ENCODE measurements around the gene STK10. TPM values are rescaled to one million over a fixed set of nuclear protein-coding genes. Genes with fewer than 3 reads are reported as not detected.

STK10 gene
- 100 to 1,000 TPM in 1 of 2 experiments, 10 to 100 TPM in 1; 98.2 to 104 TPM for total RNA-seq

DNA sequence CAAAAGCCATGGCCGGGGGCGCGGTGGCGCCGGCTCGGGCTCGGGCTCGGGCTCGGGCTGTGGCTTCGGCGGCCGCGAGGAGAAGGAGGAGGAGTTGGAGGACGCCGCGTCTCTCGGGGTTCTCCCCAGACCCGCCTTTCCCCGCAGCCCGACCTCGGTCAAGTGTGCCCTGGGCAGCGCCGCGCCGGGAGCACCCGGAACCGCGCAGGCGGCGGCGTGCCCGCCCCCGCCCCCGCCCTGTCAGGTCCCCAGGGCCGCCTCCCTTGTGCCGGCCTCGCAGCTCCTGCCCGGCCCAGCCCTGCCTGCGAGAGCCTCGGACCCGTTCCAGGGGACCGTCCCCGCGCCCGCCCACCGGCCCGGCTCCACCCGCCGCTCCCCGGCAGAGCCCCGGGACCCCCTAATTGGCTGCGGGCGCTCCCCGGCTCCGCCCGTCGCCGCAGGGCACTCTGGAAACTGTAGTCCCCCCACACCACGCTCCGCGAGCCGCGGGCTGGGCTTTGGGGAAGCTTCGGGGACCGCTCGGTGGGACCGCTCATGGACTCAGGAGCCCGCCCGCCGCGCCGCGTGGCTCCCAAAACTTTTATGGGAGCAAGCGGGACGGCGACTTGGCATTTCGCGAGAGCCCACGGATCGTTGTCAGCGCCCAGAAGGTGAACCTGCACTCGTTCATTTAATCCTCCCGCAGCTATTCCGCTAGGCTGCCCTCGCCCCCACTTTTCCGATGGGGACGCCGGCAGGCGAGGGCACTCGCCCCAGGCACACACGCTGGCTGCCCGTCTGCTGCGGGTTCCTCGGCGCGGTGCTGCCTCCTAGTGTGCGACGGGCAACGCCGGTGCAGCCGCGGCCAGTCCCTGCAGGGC is at the start of gene STK10:
TSS of gene STK10 (minus strand) at position 192 of the 860 bp plus-strand sequence. CDS start at position 10, 182 bp downstream.
- POLR2A ChIA-PET, result interaction anchor here (0.7 to 6.8 kb wide), 9 partner anchors 13 to 181 kb away, joined by 3 to 166 read pairs (median 4); partner anchors contain the start of gene FBXW11
- peak; percentile 93 for DNase-seq
- Mint-ChIP-seq H3K4me3 (peak within 1 kb of the TSS; percentile 99), H3K36me3 (peaks cover 19% of the 10 kb centered on the region), H3K4me1 (ENCODE audit: low read depth) (peaks cover 25% of the 10 kb centered on the region), H3K9me3 (no peaks in the 10 kb centered on the region), H3K27ac (peak within 1 kb of the TSS; percentile 99), H3K27me3 (no peaks in the 10 kb centered on the region)
- CTCF ChIA-PET, result interaction anchor here (0.6 to 10.9 kb wide), 40 partner anchors 9 to 281 kb away, joined by 3 to 142 read pairs (median 6); partner anchors contain the start of genes FBXW11 and UBTD2
- intact Hi-C loops (cut with micrococcal nuclease), result loop anchor here (1.0 to 10.0 kb wide), 12 partner anchors 9 to 1427 kb away; partner anchors contain the start of genes BOD1, CREBRF, FBXW11 and NPM1

- DNase-seq, result no peak
- ChIA-PET POLR2A (no interaction called here), CTCF (no interaction called here)
- no peaks in the 10 kb centered on the region for H3K9me3 Mint-ChIP-seq
- H3K4me1 Mint-ChIP-seq (ENCODE audit: low read depth), result peaks cover 40% of the 10 kb centered on the region
- no peak overlapping the region for H3K27ac Mint-ChIP-seq
- no peaks in the 10 kb centered on the region for H3K27me3 Mint-ChIP-seq
- no peak overlapping the region for H3K4me3 Mint-ChIP-seq
- H3K36me3 Mint-ChIP-seq, result peaks cover 15% of the 10 kb centered on the region
- intact Hi-C loops (cut with micrococcal nuclease), result loop anchor here (5.0 kb wide), 1 partner anchor 41 kb away; no protein-coding TSS in a partner anchor
Observed at GRCh38 chr5:172235827-172236736, 48.1 kb upstream of the STK10 start.

DNA sequence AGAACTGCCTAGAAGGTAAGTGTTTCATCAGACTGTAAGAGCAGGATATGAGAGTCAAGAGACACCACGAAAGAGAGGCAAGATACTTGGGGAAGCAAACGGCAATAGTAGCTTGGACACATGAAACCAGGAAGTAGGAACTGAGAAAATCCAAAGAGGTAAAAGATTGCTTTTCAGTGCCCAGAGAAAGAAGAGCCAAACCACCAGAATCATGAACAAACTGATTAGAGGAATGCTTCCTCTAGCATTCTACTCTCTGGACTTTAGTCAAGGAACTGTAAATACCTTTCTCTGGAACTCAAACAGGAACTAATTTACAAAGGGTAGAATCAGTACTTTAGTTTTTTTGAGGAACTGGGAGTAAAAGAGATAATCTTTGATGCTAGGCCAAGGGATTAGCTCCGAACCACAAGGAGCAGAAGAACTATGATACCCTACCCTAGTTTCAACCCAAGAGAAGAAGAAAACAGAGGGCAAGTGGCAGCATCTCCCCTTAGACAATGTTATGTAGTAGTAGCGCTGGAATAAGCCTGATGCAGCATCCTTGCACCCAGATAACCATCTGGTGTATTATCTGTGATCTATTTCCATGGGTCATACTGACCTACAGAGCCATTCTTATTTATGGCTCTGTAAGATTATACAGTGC is 47.2 kb upstream of the STK10 start:
- H3K27ac Mint-ChIP-seq, result no peak overlapping the region

GRCh38 chr5:172234031-172234430 is 46.0 kb upstream of the STK10 start:
- CTCF ChIA-PET, result interaction anchor here (0.7 kb wide), 1 partner anchor 131 kb away, joined by 3 read pairs; no protein-coding TSS in a partner anchor
- POLR2A ChIA-PET, result no interaction called here
- intact Hi-C loops (cut with micrococcal nuclease), result loop anchor here (1.0 kb wide), 1 partner anchor 10 kb away; no protein-coding TSS in a partner anchor

More for the DNA sequence above, 47.2 kb upstream of the STK10 start:
- Mint-ChIP-seq H3K36me3 (peaks cover 15% of the 10 kb centered on the region), H3K4me3 (no peak overlapping the region), H3K27me3 (no peaks in the 10 kb centered on the region), H3K4me1 (ENCODE audit: low read depth) (peaks cover 44% of the 10 kb centered on the region), H3K9me3 (no peaks in the 10 kb centered on the region)
- POLR2A ChIA-PET, result no interaction called here
- CTCF ChIA-PET, result no interaction called here
- no peak for DNase-seq
- intact Hi-C loops (cut with micrococcal nuclease), result loop anchor here (5.0 kb wide), 1 partner anchor 42 kb away; no protein-coding TSS in a partner anchor

DNA sequence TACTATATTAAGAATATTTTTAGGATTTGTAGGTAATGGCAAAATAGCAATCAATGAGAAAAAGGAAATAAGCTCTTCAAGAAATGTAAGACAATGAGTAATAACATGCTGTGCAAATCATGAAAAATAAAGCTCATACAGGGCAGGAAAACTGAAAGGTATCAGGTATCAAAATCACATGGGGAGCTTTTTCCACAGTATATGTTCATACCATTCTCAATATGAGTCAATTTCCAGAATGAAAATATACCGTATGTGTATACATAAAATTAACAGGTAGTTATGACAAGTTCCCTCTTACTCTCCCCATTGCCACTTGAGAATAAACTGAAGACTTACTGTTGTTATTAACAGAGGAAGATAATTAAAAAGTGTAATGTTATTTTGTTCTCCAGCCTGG is 41.9 kb upstream of the STK10 start:
- H3K36me3 Mint-ChIP-seq, result peaks cover 20% of the 10 kb centered on the region
- no peak overlapping the region for H3K4me3 Mint-ChIP-seq
- H3K27ac Mint-ChIP-seq, result no peak overlapping the region
- DNase-seq, result no peak
- POLR2A ChIA-PET, result interaction anchor here (0.9 to 1.9 kb wide), 4 partner anchors 46 to 268 kb away, joined by 3 to 7 read pairs (median 4); no protein-coding TSS in a partner anchor
- peaks cover 4% of the 10 kb centered on the region for H3K27me3 Mint-ChIP-seq
- no peaks in the 10 kb centered on the region for H3K9me3 Mint-ChIP-seq
- CTCF ChIA-PET, result interaction anchor here (0.6 to 1.0 kb wide), 3 partner anchors 43 to 55 kb away, joined by 3 read pairs; no protein-coding TSS in a partner anchor
- intact Hi-C loops (cut with micrococcal nuclease), result loop anchor here (1.0 kb wide), 1 partner anchor 323 kb away; no protein-coding TSS in a partner anchor
- H3K4me1 Mint-ChIP-seq (ENCODE audit: low read depth), result peaks cover 30% of the 10 kb centered on the region

More at GRCh38 chr5:172234031-172234430, 46.0 kb upstream of the STK10 start:
- no peak for DNase-seq
- H3K9me3 Mint-ChIP-seq, result no peaks in the 10 kb centered on the region
- H3K4me1 Mint-ChIP-seq (ENCODE audit: low read depth), result peaks cover 49% of the 10 kb centered on the region
- H3K4me3 Mint-ChIP-seq, result no peak overlapping the region
- H3K27me3 Mint-ChIP-seq, result no peaks in the 10 kb centered on the region
- peaks cover 15% of the 10 kb centered on the region for H3K36me3 Mint-ChIP-seq
- H3K27ac Mint-ChIP-seq, result no peak overlapping the region

GRCh38 chr5:172224996-172225395 is 37.0 kb upstream of the STK10 start:
- no peak overlapping the region for H3K4me3 Mint-ChIP-seq
- H3K27ac Mint-ChIP-seq, result no peak overlapping the region
- H3K4me1 Mint-ChIP-seq (ENCODE audit: low read depth), result peaks cover 37% of the 10 kb centered on the region
- H3K9me3 Mint-ChIP-seq, result no peaks in the 10 kb centered on the region
- H3K27me3 Mint-ChIP-seq, result peaks cover 4% of the 10 kb centered on the region
- CTCF ChIA-PET, result interaction anchor here (1.0 to 3.1 kb wide), 2 partner anchors 11 to 37 kb away, joined by 3 to 12 read pairs; partner anchors contain the start of gene STK10
- DNase-seq, result no peak
- H3K36me3 Mint-ChIP-seq, result peaks cover 22% of the 10 kb centered on the region
- intact Hi-C loops (cut with micrococcal nuclease), result loop anchor here (1.0 to 2.0 kb wide), 9 partner anchors 9 to 319 kb away; partner anchors contain the start of gene UBTD2
- POLR2A ChIA-PET, result interaction anchor here (0.7 to 1.9 kb wide), 3 partner anchors 37 to 59 kb away, joined by 3 to 11 read pairs (median 4); partner anchors contain the start of genes STK10 and UBTD2

- Mint-ChIP-seq H3K27ac (peak overlapping the region; percentile 70), H3K36me3 (peaks cover 29% of the 10 kb centered on the region), H3K4me1 (ENCODE audit: low read depth) (peaks cover 33% of the 10 kb centered on the region), H3K4me3 (no peak overlapping the region), H3K9me3 (peaks cover 7% of the 10 kb centered on the region), H3K27me3 (peaks cover 4% of the 10 kb centered on the region)
- DNase-seq, result peak; percentile 84
- intact Hi-C loops (cut with micrococcal nuclease), result loop anchor here (1.0 to 2.0 kb wide), 9 partner anchors 10 to 318 kb away; partner anchors contain the start of gene UBTD2
- POLR2A ChIA-PET, result interaction anchor here (0.6 to 1.9 kb wide), 8 partner anchors 37 to 165 kb away, joined by 3 to 11 read pairs (median 4); partner anchors contain the start of genes STK10 and UBTD2
- CTCF ChIA-PET, result interaction anchor here (0.9 to 3.1 kb wide), 4 partner anchors 10 to 158 kb away, joined by 3 to 12 read pairs (median 3); partner anchors contain the start of gene STK10
Observed at GRCh38 chr5:172223901-172224873, 36.2 kb upstream of the STK10 start.

DNA sequence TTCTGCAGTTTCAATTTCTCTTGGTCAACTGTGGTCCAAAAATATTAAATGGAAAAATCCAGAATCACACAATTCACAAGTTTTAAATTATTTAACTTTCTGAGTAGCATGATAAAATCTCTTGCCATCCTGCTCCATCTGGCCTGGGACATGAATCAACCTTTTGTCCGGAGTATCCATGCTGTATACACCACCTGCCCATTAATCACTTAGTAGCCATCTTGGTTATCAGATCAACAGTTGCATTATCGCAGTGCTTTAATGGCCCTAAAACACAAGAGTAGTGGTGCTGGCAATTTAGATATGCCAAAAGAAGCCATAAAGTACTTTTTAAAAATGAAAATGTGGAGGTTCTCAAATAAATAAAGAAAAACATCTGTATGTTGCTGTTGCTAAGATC is 31.3 kb upstream of the STK10 start:
- H3K27ac Mint-ChIP-seq, result no peak overlapping the region
- POLR2A ChIA-PET, result no interaction called here
- peaks cover 34% of the 10 kb centered on the region for H3K36me3 Mint-ChIP-seq
- intact Hi-C loops (cut with micrococcal nuclease), result no loop called here
- H3K27me3 Mint-ChIP-seq, result no peaks in the 10 kb centered on the region
- H3K4me1 Mint-ChIP-seq (ENCODE audit: low read depth), result peaks cover 13% of the 10 kb centered on the region
- H3K9me3 Mint-ChIP-seq, result peaks cover 12% of the 10 kb centered on the region
- CTCF ChIA-PET, result no interaction called here
- DNase-seq, result no peak
- no peak overlapping the region for H3K4me3 Mint-ChIP-seq

- no peak overlapping the region for H3K4me3 Mint-ChIP-seq
- no peak for DNase-seq
- CTCF ChIA-PET, result interaction anchor here (1.0 kb wide), 1 partner anchor 66 kb away, joined by 3 read pairs; no protein-coding TSS in a partner anchor
- no peaks in the 10 kb centered on the region for H3K27me3 Mint-ChIP-seq
- H3K4me1 Mint-ChIP-seq (ENCODE audit: low read depth), result no peaks in the 10 kb centered on the region
- peaks cover 12% of the 10 kb centered on the region for H3K9me3 Mint-ChIP-seq
- peaks cover 28% of the 10 kb centered on the region for H3K36me3 Mint-ChIP-seq
- POLR2A ChIA-PET, result no interaction called here
- no peak overlapping the region for H3K27ac Mint-ChIP-seq
- intact Hi-C loops (cut with micrococcal nuclease), result no loop called here
Observed at GRCh38 chr5:172216345-172216744, 28.3 kb upstream of the STK10 start.

GRCh38 chr5:172213126-172213525 is 25.1 kb upstream of the STK10 start:
- no peak overlapping the region for H3K4me3 Mint-ChIP-seq
- ChIA-PET POLR2A (no interaction called here), CTCF (no interaction called here)
- no peak overlapping the region for H3K27ac Mint-ChIP-seq
- no peaks in the 10 kb centered on the region for H3K27me3 Mint-ChIP-seq
- no peaks in the 10 kb centered on the region for H3K9me3 Mint-ChIP-seq
- peaks cover 15% of the 10 kb centered on the region for H3K36me3 Mint-ChIP-seq
- no peak for DNase-seq
- H3K4me1 Mint-ChIP-seq (ENCODE audit: low read depth), result no peaks in the 10 kb centered on the region
- intact Hi-C loops (cut with micrococcal nuclease), result no loop called here
